ENCODE measurements around the gene STK35.

STK35 gene

DNA sequence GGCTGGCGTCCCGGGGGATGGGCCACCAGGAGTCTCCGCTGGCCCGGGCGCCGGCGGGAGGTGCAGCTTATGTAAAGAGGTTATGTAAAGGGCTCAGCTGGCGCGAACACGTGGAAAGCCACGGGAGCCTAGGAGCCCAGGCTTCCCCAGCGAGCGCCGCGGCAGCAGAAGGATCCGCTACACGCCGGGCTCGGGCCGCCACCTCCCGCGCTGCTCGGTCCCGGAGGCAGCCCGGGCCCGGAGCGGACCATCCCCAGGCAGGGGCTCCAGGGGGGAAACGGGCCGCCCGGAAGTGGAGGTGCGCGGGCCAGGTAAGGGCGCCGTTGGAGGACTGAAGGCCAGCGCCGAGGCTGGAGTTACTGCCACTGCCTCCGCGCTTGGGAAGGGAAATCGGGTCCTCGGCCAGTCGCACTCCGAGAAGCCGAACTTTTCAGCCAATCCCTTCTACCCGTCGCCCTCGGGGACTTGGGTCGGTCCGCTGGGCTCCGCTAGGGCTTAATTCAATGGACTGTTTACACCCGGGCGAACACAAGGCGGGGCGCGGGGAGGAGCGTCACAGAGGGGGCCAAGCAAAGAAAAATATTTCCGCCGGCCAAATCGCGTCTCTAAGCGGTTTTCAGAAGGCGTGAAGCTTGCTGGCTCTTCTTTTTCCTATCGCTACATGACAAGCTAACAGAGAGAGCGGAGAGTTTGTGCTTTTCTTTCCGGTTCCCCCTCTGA lies 398 bp downstream of the STK35 start:
- Histone ChIP-seq H4K20me1 (ENCODE audit: insufficient read depth) (no peaks in the 10 kb centered on the region), H3K27me3 (ENCODE audit: insufficient read depth, low read depth) (no peaks in the 10 kb centered on the region), H3K9ac (peak overlapping the region; percentile 96), H3K79me2 (ENCODE audit: insufficient read depth, low read depth) (peaks cover 33% of the 10 kb centered on the region), H3K36me3 (ENCODE audit: insufficient read depth) (no peaks in the 10 kb centered on the region), H3K4me1 (ENCODE audit: low read depth, poor library complexity, severe bottlenecking) (peaks cover 22% of the 10 kb centered on the region), H3K4me3 (IDR thresholded peaks at IDR 0.05; ENCODE audit: insufficient read depth, low read depth, low read length) (no peak overlapping the region), H2AFZ (ENCODE audit: low read depth) (peak overlapping the region; percentile 70), H3K4me2 (peak overlapping the region; percentile 88; the same call in 1 of the 2 replicates), H3K27ac (peak overlapping the region; percentile 98)
- TF ChIP-seq, protein P1, sequence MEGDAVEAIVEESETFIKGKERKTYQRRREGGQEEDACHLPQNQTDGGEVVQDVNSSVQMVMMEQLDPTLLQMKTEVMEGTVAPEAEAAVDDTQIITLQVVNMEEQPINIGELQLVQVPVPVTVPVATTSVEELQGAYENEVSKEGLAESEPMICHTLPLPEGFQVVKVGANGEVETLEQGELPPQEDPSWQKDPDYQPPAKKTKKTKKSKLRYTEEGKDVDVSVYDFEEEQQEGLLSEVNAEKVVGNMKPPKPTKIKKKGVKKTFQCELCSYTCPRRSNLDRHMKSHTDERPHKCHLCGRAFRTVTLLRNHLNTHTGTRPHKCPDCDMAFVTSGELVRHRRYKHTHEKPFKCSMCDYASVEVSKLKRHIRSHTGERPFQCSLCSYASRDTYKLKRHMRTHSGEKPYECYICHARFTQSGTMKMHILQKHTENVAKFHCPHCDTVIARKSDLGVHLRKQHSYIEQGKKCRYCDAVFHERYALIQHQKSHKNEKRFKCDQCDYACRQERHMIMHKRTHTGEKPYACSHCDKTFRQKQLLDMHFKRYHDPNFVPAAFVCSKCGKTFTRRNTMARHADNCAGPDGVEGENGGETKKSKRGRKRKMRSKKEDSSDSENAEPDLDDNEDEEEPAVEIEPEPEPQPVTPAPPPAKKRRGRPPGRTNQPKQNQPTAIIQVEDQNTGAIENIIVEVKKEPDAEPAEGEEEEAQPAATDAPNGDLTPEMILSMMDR (conservative IDR thresholded peaks at IDR 0.05; ENCODE audit: low read depth, low read length) = no peak

DNA sequence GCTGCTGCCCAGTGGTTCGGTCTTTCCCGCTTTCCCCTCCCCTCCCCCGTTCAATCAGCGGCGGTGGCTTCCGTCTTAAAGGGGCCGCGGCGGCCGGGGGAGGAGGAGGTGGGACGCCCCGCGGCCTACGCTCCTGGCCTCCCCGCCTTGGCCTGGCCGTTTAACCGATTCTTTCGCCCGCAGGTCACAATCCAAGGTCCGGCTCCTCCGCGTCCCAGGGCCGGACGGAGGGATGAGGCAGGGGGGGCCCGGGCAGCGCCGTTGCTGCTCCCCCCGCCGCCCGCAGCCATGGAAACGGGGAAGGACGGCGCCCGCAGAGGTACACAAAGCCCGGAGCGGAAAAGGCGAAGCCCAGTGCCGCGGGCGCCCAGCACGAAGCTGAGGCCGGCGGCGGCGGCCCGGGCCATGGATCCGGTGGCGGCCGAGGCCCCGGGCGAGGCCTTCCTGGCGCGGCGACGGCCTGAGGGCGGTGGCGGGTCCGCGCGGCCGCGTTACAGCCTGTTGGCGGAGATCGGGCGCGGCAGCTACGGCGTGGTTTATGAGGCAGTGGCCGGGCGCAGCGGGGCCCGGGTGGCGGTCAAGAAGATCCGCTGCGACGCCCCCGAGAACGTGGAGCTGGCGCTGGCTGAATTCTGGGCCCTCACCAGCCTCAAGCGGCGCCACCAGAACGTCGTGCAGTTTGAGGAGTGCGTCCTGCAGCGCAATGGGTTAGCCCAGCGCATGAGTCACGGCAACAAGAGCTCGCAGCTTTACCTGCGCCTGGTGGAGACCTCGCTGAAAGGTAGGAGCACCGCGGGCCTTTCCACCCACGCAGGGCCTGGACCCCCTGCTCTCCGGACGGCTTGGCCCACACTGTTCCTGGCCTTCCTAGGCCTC lies 1.2 kb downstream of the STK35 start:
- Histone ChIP-seq H2AFZ (ENCODE audit: low read depth) (peak overlapping the region; percentile 70; the same call in 1 of the 2 replicates), H3K4me1 (ENCODE audit: low read depth, poor library complexity, severe bottlenecking) (peaks cover 22% of the 10 kb centered on the region), H3K27ac (peak overlapping the region; percentile 98), H3K4me3 (IDR thresholded peaks at IDR 0.05; ENCODE audit: insufficient read depth, low read depth, low read length) (no peak overlapping the region), H3K79me2 (ENCODE audit: insufficient read depth, low read depth) (peaks cover 37% of the 10 kb centered on the region), H3K27me3 (ENCODE audit: insufficient read depth, low read depth) (no peaks in the 10 kb centered on the region), H3K4me2 (peak overlapping the region; percentile 80), H4K20me1 (ENCODE audit: insufficient read depth) (no peaks in the 10 kb centered on the region), H3K9ac (peak overlapping the region; percentile 96), H3K36me3 (ENCODE audit: insufficient read depth) (no peaks in the 10 kb centered on the region)
- TF ChIP-seq, protein P1 (conservative IDR thresholded peaks at IDR 0.05; ENCODE audit: low read depth, low read length) = no peak

DNA sequence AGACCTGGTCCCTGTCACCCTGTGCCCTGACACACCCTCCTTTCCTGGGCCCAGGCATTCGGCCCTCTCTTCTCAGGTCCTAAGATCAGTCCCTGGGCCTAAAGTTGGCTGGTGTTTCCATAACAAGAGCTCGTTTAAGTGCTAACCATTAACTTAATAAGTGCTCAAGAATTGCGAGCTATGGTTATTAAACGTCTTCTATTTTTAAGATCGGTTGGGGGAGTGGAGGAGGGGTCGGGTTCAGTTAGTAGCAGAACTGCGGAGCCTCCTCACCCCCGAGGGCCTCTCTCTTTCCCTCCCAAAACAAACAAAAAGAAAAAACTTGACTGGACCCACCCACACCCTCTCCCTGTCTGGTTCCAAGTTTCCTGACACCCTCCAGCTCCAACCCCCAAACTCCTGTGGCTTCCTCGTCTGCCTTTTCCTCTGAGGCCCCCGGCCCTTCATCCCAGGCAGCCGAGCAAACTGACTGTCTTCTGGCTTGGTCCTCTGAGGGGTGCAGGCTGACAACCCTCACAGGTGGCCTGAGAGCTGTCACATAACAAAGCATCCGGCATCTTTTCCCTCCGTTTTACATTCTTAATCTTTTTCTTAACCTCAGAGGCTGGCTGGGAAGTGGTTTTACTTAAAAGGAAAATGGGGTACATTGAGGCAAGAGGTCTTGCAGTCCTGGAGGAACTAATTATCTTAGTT lies 2.0 kb downstream of the STK35 start:
- H3K9ac ChIP-seq = peak overlapping the region; percentile 96; the same call in 1 of the 2 replicates
- TF ChIP-seq, protein P1 (conservative IDR thresholded peaks at IDR 0.05; ENCODE audit: low read depth, low read length) = no peak
- H2AFZ ChIP-seq (ENCODE audit: low read depth) = peak overlapping the region; percentile 70; the same call in 1 of the 2 replicates
- H3K79me2 ChIP-seq (ENCODE audit: insufficient read depth, low read depth) = peaks cover 37% of the 10 kb centered on the region
- peaks cover 22% of the 10 kb centered on the region for H3K4me1 ChIP-seq (ENCODE audit: low read depth, poor library complexity, severe bottlenecking)
- H3K4me3 ChIP-seq (IDR thresholded peaks at IDR 0.05; ENCODE audit: insufficient read depth, low read depth, low read length) = no peak overlapping the region
- no peaks in the 10 kb centered on the region for H3K27me3 ChIP-seq (ENCODE audit: insufficient read depth, low read depth)
- H3K27ac ChIP-seq = peak overlapping the region; percentile 98
- no peaks in the 10 kb centered on the region for H4K20me1 ChIP-seq (ENCODE audit: insufficient read depth)
- H3K36me3 ChIP-seq (ENCODE audit: insufficient read depth) = no peaks in the 10 kb centered on the region
- peak overlapping the region; percentile 80 for H3K4me2 ChIP-seq

DNA sequence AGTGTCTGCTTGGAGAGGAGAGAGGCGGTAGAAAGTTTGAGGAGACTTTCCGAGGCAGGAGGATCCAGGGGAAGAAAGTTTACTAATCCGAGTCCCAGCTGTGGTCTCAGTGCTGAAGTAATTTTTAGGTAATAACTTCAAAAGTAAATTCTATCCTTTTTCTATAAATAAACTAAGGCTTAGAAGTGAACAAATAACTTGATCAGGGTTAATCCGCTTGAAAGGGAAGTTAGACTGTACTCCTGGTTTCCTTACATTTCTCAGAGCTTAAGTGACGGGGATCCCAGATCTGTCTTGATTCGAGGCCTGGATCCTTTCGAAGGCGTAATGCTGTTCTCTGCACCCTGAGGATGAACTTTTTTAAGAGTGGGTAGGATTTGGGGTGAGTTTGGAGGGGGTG lies 2.6 kb downstream of the STK35 start:
- H3K9ac ChIP-seq = peak overlapping the region; percentile 96; the same call in 1 of the 2 replicates
- H4K20me1 ChIP-seq (ENCODE audit: insufficient read depth) = no peaks in the 10 kb centered on the region
- peaks cover 37% of the 10 kb centered on the region for H3K79me2 ChIP-seq (ENCODE audit: insufficient read depth, low read depth)
- TF ChIP-seq, protein P1 (conservative IDR thresholded peaks at IDR 0.05; ENCODE audit: low read depth, low read length) = no peak
- no peaks in the 10 kb centered on the region for H3K27me3 ChIP-seq (ENCODE audit: insufficient read depth, low read depth)
- H2AFZ ChIP-seq (ENCODE audit: low read depth) = no peak overlapping the region
- H3K36me3 ChIP-seq (ENCODE audit: insufficient read depth) = no peaks in the 10 kb centered on the region
- H3K4me1 ChIP-seq (ENCODE audit: low read depth, poor library complexity, severe bottlenecking) = peaks cover 22% of the 10 kb centered on the region
- peak overlapping the region; percentile 80 for H3K4me2 ChIP-seq
- H3K4me3 ChIP-seq (IDR thresholded peaks at IDR 0.05; ENCODE audit: insufficient read depth, low read depth, low read length) = no peak overlapping the region
- H3K27ac ChIP-seq = no peak overlapping the region

Measured in KMS-11 (cell line).